Neural cell (in vitro differentiated cells): ENCODE data around the gene SPATA19.

Experiments
- EP300 ChIP-seq: fragments of 450-650 bp; conservative IDR thresholded peaks from 2 replicates; pipeline ENCODE4 v1.6.1; 2014; ENCODE audit warnings: antibody characterized with exemption, mild to moderate bottlenecking, moderate library complexity; ENCODE audit not compliant: poor library complexity, severe bottlenecking
- EZH2 ChIP-seq: fragments of 200-600, 300-800 bp; shearing (Covaris generic), sonication (generic); IDR thresholded peaks from 2 replicates; pipeline ENCODE4 v1.6.1; 2014; ENCODE audit warnings: antibody characterized with exemption, low read length, borderline replicate concordance, mild to moderate bottlenecking; ENCODE audit not compliant: insufficient read depth, poor library complexity, severe bottlenecking
- POLR2AphosphoS5 ChIP-seq: IDR thresholded peaks from 2 replicates; pipeline ENCODE4 v1.6.1; 2012
- TAF1 ChIP-seq: IDR thresholded peaks from 2 replicates; pipeline ENCODE4 v1.6.1; 2012; ENCODE audit warnings: low read depth
- TF ChIP-seq, protein P1 (sequence below): fragments of 450-650 bp; IDR thresholded peaks from 2 replicates; pipeline ENCODE4 v1.5.1; 2014; ENCODE audit warnings: antibody characterized with exemption, mild to moderate bottlenecking, moderate library complexity; ENCODE audit not compliant: poor library complexity, severe bottlenecking
- TF ChIP-seq, protein P2 (sequence below): IDR thresholded peaks from 2 replicates; pipeline ENCODE4 v1.6.1; 2012; ENCODE audit warnings: borderline replicate concordance

DNA sequence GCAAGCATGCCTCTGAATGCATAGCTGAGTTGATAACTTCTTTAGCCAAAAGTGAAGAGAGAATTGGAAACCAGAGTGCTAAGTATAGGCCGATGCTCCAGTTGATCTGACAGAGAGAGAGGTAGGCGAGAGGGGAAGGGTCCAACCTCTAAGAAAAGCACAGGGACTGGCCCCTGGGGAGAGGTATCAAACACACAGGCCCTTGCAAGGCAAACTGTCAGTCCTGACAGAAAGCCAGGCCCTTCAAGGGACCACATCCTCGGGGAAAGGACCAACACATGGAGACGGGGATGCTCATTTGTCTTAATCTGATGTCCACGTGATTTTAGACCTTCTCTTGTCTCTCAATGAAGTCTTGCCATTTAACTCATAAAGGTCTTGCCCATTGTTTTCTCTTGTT is 43.9 kb upstream of the SPATA19 start:
- TF ChIP-seq POLR2AphosphoS5 (no peak), EZH2 (no peak), TAF1 (no peak), EP300 (no peak)
- TF ChIP-seq, protein P1, sequence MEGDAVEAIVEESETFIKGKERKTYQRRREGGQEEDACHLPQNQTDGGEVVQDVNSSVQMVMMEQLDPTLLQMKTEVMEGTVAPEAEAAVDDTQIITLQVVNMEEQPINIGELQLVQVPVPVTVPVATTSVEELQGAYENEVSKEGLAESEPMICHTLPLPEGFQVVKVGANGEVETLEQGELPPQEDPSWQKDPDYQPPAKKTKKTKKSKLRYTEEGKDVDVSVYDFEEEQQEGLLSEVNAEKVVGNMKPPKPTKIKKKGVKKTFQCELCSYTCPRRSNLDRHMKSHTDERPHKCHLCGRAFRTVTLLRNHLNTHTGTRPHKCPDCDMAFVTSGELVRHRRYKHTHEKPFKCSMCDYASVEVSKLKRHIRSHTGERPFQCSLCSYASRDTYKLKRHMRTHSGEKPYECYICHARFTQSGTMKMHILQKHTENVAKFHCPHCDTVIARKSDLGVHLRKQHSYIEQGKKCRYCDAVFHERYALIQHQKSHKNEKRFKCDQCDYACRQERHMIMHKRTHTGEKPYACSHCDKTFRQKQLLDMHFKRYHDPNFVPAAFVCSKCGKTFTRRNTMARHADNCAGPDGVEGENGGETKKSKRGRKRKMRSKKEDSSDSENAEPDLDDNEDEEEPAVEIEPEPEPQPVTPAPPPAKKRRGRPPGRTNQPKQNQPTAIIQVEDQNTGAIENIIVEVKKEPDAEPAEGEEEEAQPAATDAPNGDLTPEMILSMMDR = no peak
- TF ChIP-seq, protein P2, sequence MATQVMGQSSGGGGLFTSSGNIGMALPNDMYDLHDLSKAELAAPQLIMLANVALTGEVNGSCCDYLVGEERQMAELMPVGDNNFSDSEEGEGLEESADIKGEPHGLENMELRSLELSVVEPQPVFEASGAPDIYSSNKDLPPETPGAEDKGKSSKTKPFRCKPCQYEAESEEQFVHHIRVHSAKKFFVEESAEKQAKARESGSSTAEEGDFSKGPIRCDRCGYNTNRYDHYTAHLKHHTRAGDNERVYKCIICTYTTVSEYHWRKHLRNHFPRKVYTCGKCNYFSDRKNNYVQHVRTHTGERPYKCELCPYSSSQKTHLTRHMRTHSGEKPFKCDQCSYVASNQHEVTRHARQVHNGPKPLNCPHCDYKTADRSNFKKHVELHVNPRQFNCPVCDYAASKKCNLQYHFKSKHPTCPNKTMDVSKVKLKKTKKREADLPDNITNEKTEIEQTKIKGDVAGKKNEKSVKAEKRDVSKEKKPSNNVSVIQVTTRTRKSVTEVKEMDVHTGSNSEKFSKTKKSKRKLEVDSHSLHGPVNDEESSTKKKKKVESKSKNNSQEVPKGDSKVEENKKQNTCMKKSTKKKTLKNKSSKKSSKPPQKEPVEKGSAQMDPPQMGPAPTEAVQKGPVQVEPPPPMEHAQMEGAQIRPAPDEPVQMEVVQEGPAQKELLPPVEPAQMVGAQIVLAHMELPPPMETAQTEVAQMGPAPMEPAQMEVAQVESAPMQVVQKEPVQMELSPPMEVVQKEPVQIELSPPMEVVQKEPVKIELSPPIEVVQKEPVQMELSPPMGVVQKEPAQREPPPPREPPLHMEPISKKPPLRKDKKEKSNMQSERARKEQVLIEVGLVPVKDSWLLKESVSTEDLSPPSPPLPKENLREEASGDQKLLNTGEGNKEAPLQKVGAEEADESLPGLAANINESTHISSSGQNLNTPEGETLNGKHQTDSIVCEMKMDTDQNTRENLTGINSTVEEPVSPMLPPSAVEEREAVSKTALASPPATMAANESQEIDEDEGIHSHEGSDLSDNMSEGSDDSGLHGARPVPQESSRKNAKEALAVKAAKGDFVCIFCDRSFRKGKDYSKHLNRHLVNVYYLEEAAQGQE = no peak
